DMS114 treated with DMSO at 0.1 percent for 48 hours (cell line): ENCODE results near the gene PAXIP1.
"Not testable (repeated sequence)": the region's sequence is repeated elsewhere in the genome, so short reads cannot be mapped to it uniquely, and the experiment has no call there.

Experiments used
- DNase-seq: peaks from one replicate; lab custom pipeline; 2025; ENCODE audit not compliant: unreplicated experiment; lab: John Stamatoyannopoulos, UW

The PAXIP1 gene

DNA sequence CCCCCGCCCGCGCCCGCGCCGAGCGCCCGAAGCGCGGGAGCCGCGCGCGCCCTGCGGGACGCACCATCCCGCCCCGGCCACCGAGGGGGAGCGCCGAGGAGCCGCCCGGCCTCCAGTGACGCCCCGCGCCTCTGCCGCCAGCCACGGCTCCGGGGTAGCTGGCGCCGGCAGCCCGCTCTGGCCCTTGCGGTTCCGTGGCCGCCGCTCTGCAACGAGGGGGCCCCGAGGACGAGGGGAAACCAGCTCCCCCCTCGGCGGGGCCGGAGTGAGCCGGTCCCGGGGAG, at the start of gene PAXIP1:
TSS of gene PAXIP1 (minus strand) at position 33 of the 284 bp plus-strand sequence. CDS start 195 bp downstream, outside the sequence.
- DNase-seq: no peak

DNA sequence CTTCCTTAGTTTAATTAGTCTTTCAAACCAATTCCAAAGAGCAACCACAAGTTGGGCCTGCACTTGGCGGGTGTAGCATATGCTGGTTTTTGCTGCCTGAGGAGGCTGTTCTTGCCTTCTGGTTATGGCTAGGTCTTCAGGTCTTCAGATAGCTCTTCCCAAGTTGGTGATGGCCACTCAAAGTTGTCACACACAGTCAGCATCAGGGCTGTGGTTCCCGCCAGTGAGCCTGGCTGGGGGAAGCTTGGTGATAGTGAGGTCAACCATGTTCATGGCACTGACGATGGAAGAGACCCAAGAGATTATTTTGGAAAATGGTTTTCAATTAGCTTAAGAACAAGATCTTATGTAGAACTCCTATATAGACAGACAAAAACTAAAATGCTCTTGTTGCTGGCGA, 48.4 kb upstream of the PAXIP1 start:
- DNase-seq: no peak

GRCh38 chr7:155048006-155048405, 45.1 kb upstream of the PAXIP1 start:
- DNase-seq: no peak

DNA sequence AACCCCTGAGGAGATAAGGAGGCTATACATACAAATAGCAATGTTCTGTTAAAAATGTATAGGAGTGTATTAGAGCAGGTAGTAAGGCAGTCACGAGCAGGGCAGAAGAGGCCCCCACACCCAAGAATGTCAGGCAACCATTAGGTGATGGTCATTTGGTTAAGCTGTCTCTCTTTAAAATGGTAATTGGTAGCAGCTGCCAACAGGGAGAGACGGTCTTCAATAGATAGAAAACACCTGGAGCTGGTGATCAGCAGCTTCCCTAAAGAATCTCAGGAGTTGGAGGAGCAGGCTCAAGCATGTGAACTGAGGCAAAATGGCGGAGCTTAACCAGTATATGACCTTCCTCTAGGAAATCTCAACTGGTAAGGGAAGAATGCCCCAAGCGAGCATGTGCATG, 40.8 kb upstream of the PAXIP1 start:
- no peak for DNase-seq

DNA sequence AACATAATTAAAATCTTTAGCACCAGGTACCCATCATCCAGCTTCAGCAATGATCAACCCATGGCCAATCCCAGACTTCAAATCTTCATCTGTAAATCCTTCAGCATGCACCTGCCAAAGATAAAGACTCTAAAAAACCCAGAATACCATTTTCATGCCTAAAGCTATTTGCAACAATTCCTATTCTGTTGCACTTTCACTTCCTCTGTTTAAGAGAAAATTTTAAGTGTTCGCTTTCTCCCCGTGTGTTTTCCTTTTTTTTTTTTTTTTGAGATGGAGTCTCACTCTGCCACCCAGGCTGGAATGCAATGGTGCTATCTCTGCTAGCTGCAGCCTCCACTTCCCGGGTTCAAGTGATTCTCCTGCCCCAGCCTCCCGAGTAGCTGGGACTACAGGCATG, 35.4 kb upstream of the PAXIP1 start:
- DNase-seq: no peak

DNA sequence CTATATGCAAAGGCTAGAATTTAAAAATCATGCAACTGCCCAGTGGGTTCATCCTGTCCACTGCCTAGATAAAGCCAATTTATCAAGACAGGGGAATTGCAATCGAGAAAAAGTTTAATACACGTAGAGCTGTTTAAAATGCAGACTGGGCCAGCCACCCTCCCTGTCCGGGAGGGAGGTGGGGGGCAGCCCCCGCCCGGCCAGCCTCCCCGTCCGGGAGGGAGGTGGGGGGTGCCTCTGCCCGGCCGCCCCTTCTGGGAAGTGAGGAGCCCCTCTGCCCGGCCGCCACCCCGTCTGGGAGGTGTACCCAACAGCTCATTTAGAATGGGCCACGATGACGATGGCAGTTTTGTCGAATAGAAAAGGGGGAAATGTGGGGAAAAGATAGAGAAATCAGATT, 31.6 kb upstream of the PAXIP1 start:
- not testable (repeated sequence) for DNase-seq

DNA sequence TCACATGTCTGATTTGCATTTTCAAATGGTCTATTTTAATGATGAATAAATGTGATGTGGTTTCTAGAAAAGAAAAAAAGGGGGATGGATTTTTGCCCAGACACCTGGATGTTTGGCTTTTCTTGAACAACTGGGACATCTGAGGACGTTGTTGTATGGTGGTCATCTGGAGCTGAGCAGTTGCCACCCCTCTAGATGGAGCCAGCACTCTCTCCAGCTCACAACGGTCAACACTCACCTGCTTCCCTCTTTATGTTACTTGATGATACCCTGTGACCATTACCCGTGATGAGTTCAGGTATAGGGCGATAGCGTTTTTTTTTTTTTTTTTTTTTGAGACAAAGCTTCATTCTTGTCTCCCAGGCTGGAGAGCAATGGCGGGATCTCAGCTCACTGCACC, 30.1 kb upstream of the PAXIP1 start:
- DNase-seq: no peak

- DNase-seq: no peak
Measured at GRCh38 chr7:155027879-155028278, 25.0 kb upstream of the PAXIP1 start.

- no peak for DNase-seq
Measured at GRCh38 chr7:155021699-155022145, 18.8 kb upstream of the PAXIP1 start.

DNA sequence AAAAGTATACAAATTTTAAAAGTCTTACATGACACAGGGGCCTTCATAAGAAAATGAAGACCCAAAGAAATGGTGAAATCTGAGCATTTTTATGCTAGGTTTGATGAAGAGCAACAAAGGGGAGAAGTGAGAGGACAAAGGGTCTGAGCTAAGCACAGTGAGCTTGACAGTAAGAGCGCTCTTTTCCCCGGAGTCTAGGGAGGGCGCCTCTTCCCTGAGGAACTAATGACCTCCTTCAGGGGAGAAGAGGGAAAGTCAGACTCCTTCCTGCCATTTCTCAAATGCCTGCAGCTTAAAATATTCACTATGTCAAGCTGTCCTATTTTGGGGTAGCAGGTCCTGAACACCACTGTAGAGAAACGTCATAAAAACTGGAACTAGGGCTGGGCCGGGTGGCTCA, 18.1 kb upstream of the PAXIP1 start:
- no peak for DNase-seq

DNA sequence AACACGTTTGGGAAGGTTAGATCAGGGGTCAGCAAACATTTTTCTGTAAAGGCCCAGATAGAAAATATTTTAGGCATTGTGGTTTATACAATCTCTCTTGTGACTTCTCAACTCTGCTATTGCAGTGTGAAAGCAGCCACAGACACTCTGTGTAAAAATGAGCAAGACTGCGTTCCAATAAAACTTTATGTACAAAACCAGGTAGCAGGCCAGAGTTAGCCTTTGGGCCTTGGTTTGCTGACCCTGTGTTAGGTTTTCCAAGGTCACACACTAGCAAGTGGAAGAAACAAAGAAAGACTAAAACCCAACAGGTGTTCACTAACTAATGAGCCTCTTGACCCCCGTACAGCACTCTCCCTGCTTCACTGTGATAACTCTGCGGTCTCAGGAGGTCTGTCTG, 14.9 kb upstream of the PAXIP1 start:
- DNase-seq: no peak

DNA sequence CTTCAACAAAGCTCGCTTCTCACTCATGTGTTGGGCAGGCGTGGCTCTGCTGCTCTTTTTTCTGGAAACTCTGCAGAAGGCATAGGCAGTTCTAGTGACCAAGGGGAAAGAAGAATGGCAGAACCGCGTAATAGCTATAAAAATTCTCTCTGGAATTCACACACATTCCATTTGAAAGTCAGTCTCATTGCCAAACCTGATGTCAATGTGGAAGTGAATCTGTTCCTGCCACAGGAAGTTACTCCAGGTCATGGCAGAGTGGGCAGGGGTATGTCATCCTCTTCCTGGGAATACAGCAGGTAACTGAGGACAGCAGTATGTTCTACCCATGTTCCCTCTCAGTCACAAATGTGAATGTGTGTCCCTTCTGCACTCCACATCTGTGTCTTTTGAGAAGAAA, 8.2 kb upstream of the PAXIP1 start:
- no peak for DNase-seq

- no peak for DNase-seq
Measured at GRCh38 chr7:155009570-155010157, 6.7 kb upstream of the PAXIP1 start.

DNA sequence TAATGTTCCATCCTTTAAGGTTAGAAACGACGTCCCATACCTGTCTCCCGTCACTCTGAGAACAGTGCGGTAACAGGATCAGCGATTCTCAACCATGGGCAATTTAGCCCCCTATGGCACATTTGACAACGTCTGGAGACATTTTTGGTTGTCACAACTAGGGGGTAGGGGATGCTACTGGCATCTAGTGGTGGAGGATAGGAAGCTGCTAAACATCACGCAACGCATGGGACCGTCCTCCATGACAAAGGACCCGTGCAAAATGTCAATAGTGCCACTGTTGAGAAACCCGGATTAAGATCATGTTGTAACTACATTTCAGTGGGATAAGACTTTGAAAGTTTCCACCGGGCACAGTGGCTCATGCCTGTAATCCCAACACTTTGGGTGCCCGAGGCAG, 5.0 kb upstream of the PAXIP1 start:
- peak; percentile 20 for DNase-seq

DNA sequence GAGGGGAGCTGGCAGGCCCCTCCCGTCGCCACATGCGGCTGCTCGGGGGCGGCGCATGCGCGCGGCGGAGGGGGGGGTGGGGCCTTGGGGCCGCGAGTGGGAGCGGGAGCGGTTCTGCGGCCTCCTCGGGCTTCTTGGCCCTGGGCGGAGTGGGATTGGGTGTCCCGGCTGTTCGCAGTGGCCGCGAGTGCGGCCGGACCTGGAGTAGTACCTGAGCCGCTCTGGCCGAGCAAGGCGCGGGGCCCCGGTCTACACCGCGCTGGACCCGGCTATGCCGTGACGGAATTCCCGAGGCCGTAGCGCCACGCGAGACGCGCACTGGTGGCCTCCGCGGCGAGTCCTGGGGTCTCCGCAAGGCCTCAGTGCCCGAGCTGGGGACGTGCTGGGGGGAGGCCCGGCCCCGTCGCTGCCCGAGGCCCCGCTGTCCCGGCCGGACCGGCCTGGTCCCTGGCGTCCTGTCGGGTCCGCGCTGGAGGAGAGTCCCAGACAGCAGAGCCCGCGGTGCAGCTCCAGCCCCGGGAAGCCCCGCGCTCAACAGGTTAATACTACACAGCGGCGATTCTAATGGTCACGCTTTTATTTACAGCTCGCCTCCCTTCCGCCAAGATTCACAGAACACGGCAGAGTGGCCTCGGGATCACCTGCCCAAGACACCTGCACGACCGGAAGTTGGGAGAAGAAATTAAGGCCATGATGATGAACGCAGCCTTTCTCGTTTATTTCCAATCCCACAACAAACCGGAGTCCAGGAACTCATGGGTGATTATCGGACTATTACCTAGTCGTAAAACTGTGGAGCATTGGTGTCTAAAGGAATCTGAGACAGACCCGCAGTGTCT, 671 bp upstream of the PAXIP1 start:
- peak; percentile 34 for DNase-seq

GRCh38 chr7:155002411-155003091, 373 bp downstream of the PAXIP1 start:
- DNase-seq: no peak

- DNase-seq: no peak
Measured at GRCh38 chr7:155001756-155002410, 1.0 kb downstream of the PAXIP1 start.

DNA sequence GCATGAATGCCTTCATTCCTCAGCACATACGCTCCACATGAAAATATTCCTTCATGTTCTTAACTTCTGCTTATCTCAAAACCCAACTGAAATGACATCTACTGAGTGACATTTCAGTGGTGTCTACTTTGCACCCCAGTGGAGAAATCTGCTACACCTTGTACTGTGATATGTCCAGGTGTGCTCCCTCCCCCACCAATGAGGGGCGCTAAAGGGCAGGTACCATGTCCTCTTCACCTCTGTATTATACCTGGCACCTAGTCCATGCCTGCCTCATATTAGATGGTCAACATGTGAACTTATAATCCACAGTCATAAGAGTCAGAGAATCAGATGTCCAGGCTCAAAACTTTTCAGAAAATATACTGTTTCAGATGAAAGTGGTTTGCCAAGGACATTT, 2.1 kb downstream of the PAXIP1 start:
- DNase-seq: no peak

GRCh38 chr7:154998481-154998880, 4.4 kb downstream of the PAXIP1 start:
- DNase-seq: no peak

- DNase-seq: no peak
Measured at GRCh38 chr7:154997840-154998370, 5.0 kb downstream of the PAXIP1 start.

DNA sequence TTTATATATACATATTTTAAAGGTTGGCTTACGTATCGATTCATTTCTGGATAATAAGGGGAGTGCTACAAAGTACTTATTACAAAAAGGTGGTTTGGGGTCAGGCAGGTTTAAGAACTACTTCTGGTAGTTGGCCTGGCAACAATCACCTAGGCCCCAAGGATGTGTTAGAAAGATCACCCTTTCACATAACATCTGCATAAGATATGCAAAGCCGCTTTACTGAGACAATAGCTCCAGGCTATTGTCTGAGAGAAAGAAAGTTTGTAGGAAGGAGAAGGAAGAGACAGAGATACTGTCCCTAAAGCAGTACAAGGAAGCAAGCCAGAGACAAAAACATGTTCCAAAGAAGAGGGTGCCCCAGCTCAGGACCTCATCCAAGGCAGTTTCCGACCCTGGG, 6.2 kb downstream of the PAXIP1 start:
- DNase-seq: no peak
